DND-41 (cell line): Measurements from ENCODE around the gene NYAP2.

ENCODE experiments used
- EZH2 ChIP-seq: IDR thresholded peaks from 3 replicates; pipeline ENCODE4 v1.6.1; 2012; ENCODE audit warnings: borderline replicate concordance, low read depth, mild to moderate bottlenecking, moderate library complexity, low read length, inconsistent platforms; ENCODE audit not compliant: severe bottlenecking
- TF ChIP-seq, protein P1 (sequence below): IDR thresholded peaks from 2 replicates; pipeline ENCODE4 v1.5.1; 2012; ENCODE audit warnings: borderline replicate concordance, low read length, moderate library complexity, mild to moderate bottlenecking; ENCODE audit not compliant: poor library complexity, severe bottlenecking; ENCODE audit errors: extremely low read depth

DNA sequence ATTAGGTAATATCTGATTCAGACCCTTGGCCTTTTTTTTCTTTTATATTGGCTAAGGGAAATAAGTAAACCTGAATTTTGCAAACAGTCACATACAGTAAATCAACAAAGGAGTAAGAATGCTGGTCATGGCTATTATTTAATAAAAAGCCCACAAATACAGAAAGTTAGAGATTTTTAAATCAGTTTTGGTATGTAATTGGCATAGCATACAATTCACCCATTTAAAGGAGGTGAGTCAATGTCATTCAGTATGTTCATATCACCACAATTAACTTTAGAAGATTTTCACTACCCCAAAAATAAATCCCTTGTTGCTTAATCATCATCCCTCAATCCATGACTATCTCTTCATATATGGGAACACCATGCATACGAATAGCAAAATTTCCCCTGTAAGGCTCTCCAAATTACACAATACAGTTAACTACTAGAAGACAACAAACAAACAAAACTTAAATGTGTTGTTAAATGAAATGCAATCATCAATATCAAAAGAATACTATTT is 45.9 kb upstream of the NYAP2 start:
- TF ChIP-seq, protein P1, sequence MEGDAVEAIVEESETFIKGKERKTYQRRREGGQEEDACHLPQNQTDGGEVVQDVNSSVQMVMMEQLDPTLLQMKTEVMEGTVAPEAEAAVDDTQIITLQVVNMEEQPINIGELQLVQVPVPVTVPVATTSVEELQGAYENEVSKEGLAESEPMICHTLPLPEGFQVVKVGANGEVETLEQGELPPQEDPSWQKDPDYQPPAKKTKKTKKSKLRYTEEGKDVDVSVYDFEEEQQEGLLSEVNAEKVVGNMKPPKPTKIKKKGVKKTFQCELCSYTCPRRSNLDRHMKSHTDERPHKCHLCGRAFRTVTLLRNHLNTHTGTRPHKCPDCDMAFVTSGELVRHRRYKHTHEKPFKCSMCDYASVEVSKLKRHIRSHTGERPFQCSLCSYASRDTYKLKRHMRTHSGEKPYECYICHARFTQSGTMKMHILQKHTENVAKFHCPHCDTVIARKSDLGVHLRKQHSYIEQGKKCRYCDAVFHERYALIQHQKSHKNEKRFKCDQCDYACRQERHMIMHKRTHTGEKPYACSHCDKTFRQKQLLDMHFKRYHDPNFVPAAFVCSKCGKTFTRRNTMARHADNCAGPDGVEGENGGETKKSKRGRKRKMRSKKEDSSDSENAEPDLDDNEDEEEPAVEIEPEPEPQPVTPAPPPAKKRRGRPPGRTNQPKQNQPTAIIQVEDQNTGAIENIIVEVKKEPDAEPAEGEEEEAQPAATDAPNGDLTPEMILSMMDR = no peak
- no peak for TF ChIP-seq EZH2
